ENCODE results near the gene SKAP1. TPM values are rescaled to one million over a fixed set of nuclear protein-coding genes. Genes with fewer than 3 reads are reported as not detected.

Gene SKAP1
- total RNA-seq, 2 experiments from 2014 or later = 75.5 to 91.4 TPM

DNA sequence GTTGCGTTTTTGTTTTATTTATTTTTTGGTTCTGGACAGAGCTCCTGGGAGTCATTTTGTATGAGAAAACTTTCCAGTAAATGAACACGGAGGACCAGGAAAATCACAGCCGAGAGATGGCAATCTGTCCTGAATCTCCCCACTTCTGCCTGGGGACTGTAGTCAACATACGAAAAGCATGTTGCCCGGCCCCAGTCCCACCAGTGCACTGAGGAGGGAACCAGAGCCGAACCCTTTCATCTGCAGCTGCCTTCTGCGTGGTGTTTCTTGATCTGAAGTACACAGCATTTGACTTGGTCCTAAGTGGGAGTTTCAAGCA is 303.5 kb downstream of the SKAP1 start:
- no peak overlapping the region for H3K27ac Mint-ChIP-seq
- peaks cover 6% of the 10 kb centered on the region for H3K4me1 Mint-ChIP-seq
- no peak overlapping the region for H3K4me3 Mint-ChIP-seq
- no peaks in the 10 kb centered on the region for H3K27me3 Mint-ChIP-seq
- DNase-seq (no peak), ATAC-seq (no peak)
- CTCF ChIA-PET = interaction anchor here (1.4 to 4.6 kb wide), 3 partner anchors 15 to 101 kb away, joined by 5 to 32 read pairs (median 13); no protein-coding TSS in a partner anchor
- H3K9me3 Mint-ChIP-seq (ENCODE audit: low read depth) = no peaks in the 10 kb centered on the region
- peaks cover 12% of the 10 kb centered on the region for H3K36me3 Mint-ChIP-seq

DNA sequence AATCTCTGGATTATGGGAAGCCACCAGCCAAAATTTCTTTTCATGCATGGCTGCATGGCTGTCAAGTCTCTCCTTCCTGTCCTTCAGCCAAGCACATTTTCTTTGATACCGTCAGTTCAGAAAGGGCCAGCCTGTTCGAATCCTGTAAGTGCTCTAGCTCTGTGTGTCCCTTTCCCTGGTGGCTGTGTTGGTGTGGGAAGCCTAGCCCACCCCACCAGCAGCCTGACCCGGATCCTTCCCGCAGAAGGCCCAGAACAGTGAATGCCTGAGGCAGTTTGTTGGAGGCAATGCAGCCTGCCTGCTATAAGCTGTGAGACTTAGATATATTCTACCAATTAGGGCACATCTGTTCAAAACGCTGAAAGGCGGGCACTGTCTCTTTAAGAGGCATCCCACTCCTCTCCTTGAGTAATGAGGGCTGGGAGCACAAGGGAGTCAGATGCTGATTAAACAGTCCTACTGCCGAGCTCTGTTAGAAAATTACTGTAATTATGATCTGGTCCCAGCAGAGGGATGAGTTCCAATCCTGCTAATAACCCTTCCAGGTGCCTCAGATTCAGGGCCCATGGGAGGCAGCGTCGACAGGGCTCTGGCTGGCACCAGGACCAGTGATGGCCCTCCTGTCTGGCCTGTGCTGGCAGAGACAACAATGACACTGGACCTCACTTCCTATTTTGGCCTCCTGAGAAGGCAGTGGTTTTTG is 304.0 kb downstream of the SKAP1 start:
- no peak overlapping the region for H3K4me3 Mint-ChIP-seq
- no peaks in the 10 kb centered on the region for H3K9me3 Mint-ChIP-seq (ENCODE audit: low read depth)
- ATAC-seq (no peak), DNase-seq (no peak)
- no peaks in the 10 kb centered on the region for H3K27me3 Mint-ChIP-seq
- no peak overlapping the region for H3K27ac Mint-ChIP-seq
- H3K36me3 Mint-ChIP-seq = peaks cover 14% of the 10 kb centered on the region
- peaks cover 6% of the 10 kb centered on the region for H3K4me1 Mint-ChIP-seq
- CTCF ChIA-PET = interaction anchor here (1.4 to 4.6 kb wide), 3 partner anchors 14 to 100 kb away, joined by 5 to 32 read pairs (median 13); no protein-coding TSS in a partner anchor

GRCh38 chr17:48123776-48124388 is 306.1 kb downstream of the SKAP1 start:
- Mint-ChIP-seq H3K4me1 (peaks cover 6% of the 10 kb centered on the region), H3K27ac (no peak overlapping the region), H3K9me3 (ENCODE audit: low read depth) (no peaks in the 10 kb centered on the region), H3K36me3 (peaks cover 20% of the 10 kb centered on the region), H3K27me3 (no peaks in the 10 kb centered on the region), H3K4me3 (no peak overlapping the region)
- ATAC-seq (no peak), DNase-seq (no peak)
- CTCF ChIA-PET = interaction anchor here (0.9 to 4.6 kb wide), 11 partner anchors 7 to 411 kb away, joined by 3 to 32 read pairs (median 4); partner anchors contain the start of gene SNX11

DNA sequence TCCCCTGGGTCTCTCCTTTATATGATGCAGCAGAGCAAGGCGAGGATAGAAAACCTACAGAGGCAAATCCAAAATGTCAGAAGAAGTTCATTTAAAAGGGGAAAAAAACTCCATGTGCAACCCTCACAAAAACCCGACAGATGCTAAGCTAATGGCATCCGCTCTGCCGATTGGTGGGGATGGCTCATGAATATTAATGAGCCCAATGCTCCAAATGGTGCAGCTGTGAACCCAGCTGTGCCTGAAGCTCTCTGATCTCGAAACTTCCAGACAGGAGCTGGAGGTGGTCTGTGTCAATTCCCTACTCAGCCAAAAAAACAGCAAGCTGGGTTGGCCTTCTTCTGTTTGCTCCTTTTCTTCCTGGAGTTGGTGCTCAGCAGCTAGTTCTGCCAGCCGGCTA is 306.9 kb downstream of the SKAP1 start:
- no peak for DNase-seq
- Mint-ChIP-seq H3K27ac (peak overlapping the region; percentile 9), H3K27me3 (no peaks in the 10 kb centered on the region), H3K4me1 (peaks cover 6% of the 10 kb centered on the region), H3K9me3 (ENCODE audit: low read depth) (no peaks in the 10 kb centered on the region), H3K4me3 (no peak overlapping the region), H3K36me3 (peaks cover 20% of the 10 kb centered on the region)
- no peak for ATAC-seq
- CTCF ChIA-PET = interaction anchor here (0.7 to 4.6 kb wide), 10 partner anchors 8 to 412 kb away, joined by 3 to 32 read pairs (median 4); no protein-coding TSS in a partner anchor

GRCh38 chr17:48122665-48123045 is 307.4 kb downstream of the SKAP1 start:
- Mint-ChIP-seq H3K4me1 (peaks cover 6% of the 10 kb centered on the region), H3K4me3 (no peak overlapping the region), H3K27ac (peak overlapping the region; percentile 9), H3K9me3 (ENCODE audit: low read depth) (no peaks in the 10 kb centered on the region), H3K27me3 (no peaks in the 10 kb centered on the region), H3K36me3 (peaks cover 22% of the 10 kb centered on the region)
- DNase-seq (no peak), ATAC-seq (no peak)
- CTCF ChIA-PET = interaction anchor here (0.7 to 4.6 kb wide), 5 partner anchors 9 to 97 kb away, joined by 3 to 32 read pairs (median 4); no protein-coding TSS in a partner anchor

- ATAC-seq = no peak
- CTCF ChIA-PET = interaction anchor here (1.0 to 4.6 kb wide), 3 partner anchors 8 to 42 kb away, joined by 3 to 32 read pairs (median 7); no protein-coding TSS in a partner anchor
- H3K9me3 Mint-ChIP-seq (ENCODE audit: low read depth) = no peaks in the 10 kb centered on the region
- H3K4me3 Mint-ChIP-seq = no peak overlapping the region
- H3K27ac Mint-ChIP-seq = no peak overlapping the region
- peaks cover 6% of the 10 kb centered on the region for H3K4me1 Mint-ChIP-seq
- H3K36me3 Mint-ChIP-seq = peaks cover 22% of the 10 kb centered on the region
- H3K27me3 Mint-ChIP-seq = no peaks in the 10 kb centered on the region
- DNase-seq = no peak
These were observed 307.9 kb downstream of the SKAP1 start for GRCh38 chr17:48121923-48122664.

GRCh38 chr17:48113201-48113676 is 316.8 kb downstream of the SKAP1 start:
- CTCF ChIA-PET = interaction anchor here (0.8 to 4.9 kb wide), 13 partner anchors 11 to 510 kb away, joined by 3 to 28 read pairs (median 4); partner anchors contain the start of genes CBX1, HOXB5 and NFE2L1
- Mint-ChIP-seq H3K4me1 (peaks cover 45% of the 10 kb centered on the region), H3K36me3 (peaks cover 21% of the 10 kb centered on the region), H3K27me3 (no peaks in the 10 kb centered on the region), H3K9me3 (ENCODE audit: low read depth) (no peaks in the 10 kb centered on the region), H3K4me3 (peak overlapping the region; percentile 49), H3K27ac (peak overlapping the region; percentile 95)
- DNase-seq = peak; percentile 78
- peak; percentile 86 for ATAC-seq

- DNase-seq = no peak
- Mint-ChIP-seq H3K36me3 (peaks cover 21% of the 10 kb centered on the region), H3K9me3 (ENCODE audit: low read depth) (no peaks in the 10 kb centered on the region), H3K4me1 (peaks cover 52% of the 10 kb centered on the region), H3K4me3 (no peak overlapping the region), H3K27me3 (no peaks in the 10 kb centered on the region), H3K27ac (peak overlapping the region; percentile 95)
- CTCF ChIA-PET = interaction anchor here (0.6 to 4.9 kb wide), 19 partner anchors 9 to 514 kb away, joined by 3 to 28 read pairs (median 4); partner anchors contain the start of genes CBX1, HOXB5 and HOXB9
- no peak for ATAC-seq
These were observed 318.1 kb downstream of the SKAP1 start for GRCh38 chr17:48111937-48112241.

DNA sequence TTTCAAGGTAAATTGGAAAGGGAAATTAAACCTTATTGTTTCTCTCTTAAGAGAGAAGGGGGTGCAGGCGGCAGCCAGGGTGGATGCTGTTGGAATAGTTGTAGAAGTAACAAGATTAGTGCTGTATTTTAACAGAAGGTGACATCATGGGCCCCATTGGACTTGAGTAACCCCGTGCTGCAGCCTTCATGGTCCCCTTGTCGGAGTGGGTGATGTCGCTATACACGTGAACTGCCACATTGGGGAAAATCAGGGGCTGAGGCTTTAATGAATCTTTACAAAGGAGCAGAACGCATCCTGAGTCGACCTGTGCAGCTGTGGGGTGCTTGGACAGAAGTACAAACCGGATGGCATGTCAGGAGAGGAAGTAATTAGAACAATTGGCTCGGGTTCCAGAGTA is 319.3 kb downstream of the SKAP1 start:
- H3K27ac Mint-ChIP-seq = peak overlapping the region; percentile 40
- peaks cover 56% of the 10 kb centered on the region for H3K4me1 Mint-ChIP-seq
- CTCF ChIA-PET = interaction anchor here (1.1 to 3.9 kb wide), 6 partner anchors 11 to 482 kb away, joined by 4 to 28 read pairs (median 6); partner anchors contain the start of genes CBX1 and HOXB5

DNA sequence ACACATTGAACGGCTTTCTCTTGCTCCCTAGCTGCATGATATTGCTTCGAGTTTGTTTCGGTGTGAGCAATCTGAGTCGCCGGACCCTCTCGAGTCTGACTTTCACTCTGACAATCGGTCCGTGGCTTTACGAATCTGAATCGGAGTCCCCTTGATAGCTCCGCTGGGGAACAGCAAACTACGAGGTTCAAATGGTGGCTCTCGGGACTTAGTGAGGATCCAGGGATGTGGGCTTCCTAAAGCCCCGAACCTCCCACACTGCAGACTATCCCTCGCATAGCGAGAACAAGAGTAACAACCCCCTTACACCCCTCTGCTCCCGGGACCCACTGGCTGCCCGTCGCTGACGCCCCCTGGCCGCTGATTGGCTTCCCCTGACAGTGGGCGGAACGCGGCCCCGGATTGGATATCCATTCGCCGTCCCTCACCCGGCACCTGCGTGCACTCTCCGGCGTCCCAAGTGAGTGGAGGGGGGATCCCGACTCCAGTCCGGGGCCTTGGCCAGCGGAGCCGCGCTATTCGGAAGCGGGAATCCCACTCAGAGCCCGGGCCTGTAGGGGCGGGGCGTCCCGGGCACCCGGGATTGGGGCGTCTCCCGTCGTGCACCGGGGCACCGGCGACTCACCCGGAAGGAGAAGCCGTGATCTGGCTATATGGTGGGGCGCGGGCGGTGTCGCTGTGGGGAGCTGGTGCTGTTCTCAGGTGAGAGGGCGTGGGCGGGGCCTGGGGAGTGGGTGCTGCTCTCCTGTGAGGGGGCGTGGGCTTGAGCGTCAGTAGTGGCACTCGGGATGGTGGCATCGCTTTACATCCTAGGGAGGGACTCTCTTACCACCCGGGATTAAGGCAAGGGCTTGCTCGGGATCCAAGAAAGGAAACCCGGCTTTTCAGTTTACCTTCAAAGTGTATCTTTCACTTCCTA is 322.6 kb downstream of the SKAP1 start, which contains the start of gene SNX11:
Gene SNX11, plus strand, starts transcription at position 630 of the 919 bp plus-strand sequence. CDS start 4,278 bp downstream, outside the sequence.
- peak within 1 kb of the TSS; percentile 96 for H3K4me3 Mint-ChIP-seq
- H3K4me1 Mint-ChIP-seq = peaks cover 64% of the 10 kb centered on the region
- DNase-seq = peak; percentile 96
- peak; percentile 95 for ATAC-seq
- no peaks in the 10 kb centered on the region for H3K27me3 Mint-ChIP-seq
- peak within 1 kb of the TSS; percentile 93 for H3K27ac Mint-ChIP-seq
- H3K9me3 Mint-ChIP-seq (ENCODE audit: low read depth) = no peaks in the 10 kb centered on the region
- peaks cover 19% of the 10 kb centered on the region for H3K36me3 Mint-ChIP-seq
- CTCF ChIA-PET = interaction anchor here (0.9 to 5.2 kb wide), 15 partner anchors 8 to 617 kb away, joined by 3 to 29 read pairs (median 4); partner anchors contain the start of gene HOXB5

More for the DNA sequence above, 319.3 kb downstream of the SKAP1 start:
- DNase-seq (no peak), ATAC-seq (no peak)
- H3K4me3 Mint-ChIP-seq = no peak overlapping the region
- H3K9me3 Mint-ChIP-seq (ENCODE audit: low read depth) = no peaks in the 10 kb centered on the region
- H3K27me3 Mint-ChIP-seq = no peaks in the 10 kb centered on the region
- peaks cover 21% of the 10 kb centered on the region for H3K36me3 Mint-ChIP-seq

GRCh38 chr17:48106802-48107136 is 323.2 kb downstream of the SKAP1 start:
- peak overlapping the region; percentile 96 for H3K4me3 Mint-ChIP-seq
- peaks cover 61% of the 10 kb centered on the region for H3K4me1 Mint-ChIP-seq
- DNase-seq (no peak), ATAC-seq (no peak)
- H3K27me3 Mint-ChIP-seq = no peaks in the 10 kb centered on the region
- peak overlapping the region; percentile 93 for H3K27ac Mint-ChIP-seq
- CTCF ChIA-PET = interaction anchor here (0.8 to 5.2 kb wide), 11 partner anchors 9 to 506 kb away, joined by 3 to 29 read pairs (median 5); partner anchors contain the start of gene HOXB5
- no peaks in the 10 kb centered on the region for H3K9me3 Mint-ChIP-seq (ENCODE audit: low read depth)
- peaks cover 15% of the 10 kb centered on the region for H3K36me3 Mint-ChIP-seq

DNA sequence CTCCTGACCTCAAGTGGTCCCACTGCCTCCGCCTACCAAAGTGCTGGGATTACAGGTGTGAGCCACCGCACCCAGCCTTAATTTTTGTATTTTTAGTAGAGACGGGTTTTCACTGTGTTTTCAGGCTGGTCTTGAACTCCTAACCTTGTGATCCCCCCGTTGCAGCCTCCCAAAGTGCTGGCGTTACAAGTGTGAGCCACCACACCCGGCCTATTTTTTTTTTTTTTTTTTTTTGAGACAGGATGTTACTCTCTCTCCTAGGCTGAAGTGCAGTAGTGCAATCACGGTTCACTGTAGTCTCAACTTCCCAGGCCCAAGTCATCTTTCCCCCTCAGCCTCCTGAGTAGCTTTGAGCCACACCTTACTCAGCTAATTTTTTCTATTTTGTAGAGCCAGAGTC is 325.6 kb downstream of the SKAP1 start:
- H3K4me1 Mint-ChIP-seq = peaks cover 58% of the 10 kb centered on the region
- DNase-seq (no peak), ATAC-seq (no peak)
- no peak overlapping the region for H3K4me3 Mint-ChIP-seq
- CTCF ChIA-PET = interaction anchor here (1.4 to 10.5 kb wide), 3 partner anchors 24 to 78 kb away, joined by 3 to 69 read pairs (median 29); no protein-coding TSS in a partner anchor
- peaks cover 13% of the 10 kb centered on the region for H3K36me3 Mint-ChIP-seq
- no peaks in the 10 kb centered on the region for H3K9me3 Mint-ChIP-seq (ENCODE audit: low read depth)
- H3K27me3 Mint-ChIP-seq = no peaks in the 10 kb centered on the region
- H3K27ac Mint-ChIP-seq = peak overlapping the region; percentile 9
